ENCODE measurements around the gene NR2C2.
"Not testable (repeated sequence)": the region's sequence is repeated elsewhere in the genome, so short reads cannot be mapped to it uniquely, and the experiment has no call there.

Gene NR2C2

GRCh38 chr3:14947100-14947885, at the start of gene NR2C2:
TSS of gene NR2C2 (plus strand) at chr3:14947583. CDS start at chr3:15003915, 56,332 bp downstream.
- DNase-seq: peak; percentile 51

GRCh38 chr3:14898929-14899328, 48.5 kb upstream of the NR2C2 start:
- DNase-seq: no peak

GRCh38 chr3:14899993-14900618, 47.3 kb upstream of the NR2C2 start:
- DNase-seq: no peak

- DNase-seq: no peak
Observed at GRCh38 chr3:14900881-14901873, 46.2 kb upstream of the NR2C2 start.

DNA sequence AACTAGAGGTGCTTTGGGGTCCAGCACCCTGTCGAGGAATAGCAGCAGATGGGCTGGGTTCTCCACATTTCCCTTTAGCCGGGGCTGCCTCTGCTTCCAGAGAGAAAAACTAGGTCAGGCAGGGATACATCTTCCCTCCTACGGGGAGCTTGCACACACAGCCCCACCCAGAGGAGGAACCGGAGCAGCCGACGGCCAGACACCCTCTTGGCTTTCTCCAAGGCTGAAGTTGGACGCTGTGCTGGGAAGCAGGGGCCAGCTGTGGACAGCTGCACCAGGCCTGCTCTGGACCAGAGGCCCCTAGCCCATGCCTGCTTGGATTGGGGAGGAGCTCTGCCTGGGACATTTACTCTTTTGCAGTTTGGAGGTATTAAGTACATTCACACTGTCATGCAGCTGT, 44.7 kb upstream of the NR2C2 start:
- no peak for DNase-seq

DNA sequence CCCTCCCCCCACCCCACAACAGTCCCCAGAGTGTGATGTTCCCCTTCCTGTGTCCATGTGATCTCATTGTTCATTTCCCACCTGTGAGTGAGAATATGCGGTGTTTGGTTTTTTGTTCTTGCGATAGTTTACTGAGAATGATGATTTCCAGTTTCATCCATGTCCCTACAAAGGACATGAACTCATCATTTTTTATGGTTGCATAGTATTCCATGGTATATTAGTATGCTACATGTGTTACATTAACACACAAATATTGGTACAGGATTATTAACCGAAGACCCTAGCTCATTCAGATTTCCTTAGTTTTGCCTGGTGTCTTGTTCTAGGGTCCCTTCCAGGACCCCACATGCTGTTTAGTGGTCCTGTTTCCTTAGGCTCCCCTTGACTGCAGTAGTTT, 43.9 kb upstream of the NR2C2 start:
- DNase-seq: not testable (repeated sequence)

GRCh38 chr3:14905055-14905657, 42.2 kb upstream of the NR2C2 start:
- DNase-seq: no peak

DNA sequence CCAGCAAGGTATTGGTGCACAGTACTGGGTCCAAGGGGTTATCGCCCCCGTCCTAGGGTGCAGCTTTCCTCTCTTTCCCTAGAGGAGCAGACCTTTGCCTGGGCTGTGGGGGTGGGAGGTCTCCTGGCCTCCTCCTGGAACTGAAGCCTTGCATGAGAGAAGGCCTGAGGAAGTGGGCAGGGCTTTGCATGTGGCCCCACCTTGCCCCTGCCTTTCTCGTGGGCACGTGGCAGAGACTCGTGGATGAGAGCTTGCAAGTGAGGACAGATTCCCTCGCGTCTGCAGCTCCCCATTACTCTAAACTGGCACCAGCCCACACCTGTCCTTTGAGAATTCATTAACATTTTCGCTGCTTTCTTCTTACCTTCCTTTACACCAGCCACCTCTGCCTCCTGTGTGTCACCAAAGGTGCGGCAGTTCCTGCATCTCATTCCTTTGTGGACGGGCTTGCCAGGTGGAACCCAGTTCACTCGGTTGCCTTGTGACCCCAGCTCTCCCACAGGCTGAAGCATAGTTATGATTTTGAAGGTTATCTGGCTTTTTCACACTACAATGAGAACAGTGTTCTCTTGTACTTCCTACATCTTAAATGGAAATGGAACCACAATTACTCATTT, 40.9 kb upstream of the NR2C2 start:
- no peak for DNase-seq

GRCh38 chr3:14907043-14907966, 40.1 kb upstream of the NR2C2 start:
- DNase-seq: no peak

DNA sequence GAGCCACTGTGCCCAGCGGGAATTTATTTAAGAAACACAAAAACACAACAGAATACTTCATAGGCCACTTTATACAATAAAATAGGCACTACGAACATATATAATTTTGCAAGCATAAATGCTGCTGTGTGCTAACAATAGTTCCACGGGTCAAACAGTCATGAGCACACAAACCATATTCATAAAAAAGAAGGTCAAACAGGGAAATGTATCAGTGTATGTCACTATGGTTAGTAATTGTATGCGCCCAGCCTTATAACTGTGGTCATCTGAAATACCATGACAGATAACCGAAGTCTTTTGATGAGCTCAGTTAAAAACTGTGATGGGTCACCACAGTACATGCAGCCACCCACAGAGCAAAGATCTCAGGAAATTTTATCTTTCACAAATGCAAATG, 38.1 kb upstream of the NR2C2 start:
- no peak for DNase-seq

DNA sequence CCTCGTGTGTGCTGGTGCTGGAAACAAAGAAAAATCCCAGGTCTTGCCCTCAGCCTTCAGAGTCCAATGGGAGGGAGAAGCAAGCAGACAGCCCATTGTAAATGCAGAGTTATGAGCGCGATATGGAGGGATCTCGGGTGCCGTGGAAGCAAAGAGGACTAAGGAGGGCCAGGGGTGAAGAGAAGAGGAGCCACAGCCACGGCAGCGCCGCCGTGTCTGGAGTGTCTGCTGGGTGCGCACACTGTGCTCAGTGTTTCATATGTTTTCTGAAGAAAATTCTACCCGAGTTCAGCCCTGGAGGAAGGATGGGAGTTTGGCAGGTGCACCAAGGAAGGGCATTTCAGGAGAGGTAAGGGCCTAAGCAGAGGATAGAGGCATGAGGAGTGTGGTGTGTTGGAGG, 35.7 kb upstream of the NR2C2 start:
- no peak for DNase-seq

- DNase-seq: no peak
Observed at GRCh38 chr3:14913071-14913925, 34.1 kb upstream of the NR2C2 start.

GRCh38 chr3:14913926-14914778, 33.2 kb upstream of the NR2C2 start:
- no peak for DNase-seq

DNA sequence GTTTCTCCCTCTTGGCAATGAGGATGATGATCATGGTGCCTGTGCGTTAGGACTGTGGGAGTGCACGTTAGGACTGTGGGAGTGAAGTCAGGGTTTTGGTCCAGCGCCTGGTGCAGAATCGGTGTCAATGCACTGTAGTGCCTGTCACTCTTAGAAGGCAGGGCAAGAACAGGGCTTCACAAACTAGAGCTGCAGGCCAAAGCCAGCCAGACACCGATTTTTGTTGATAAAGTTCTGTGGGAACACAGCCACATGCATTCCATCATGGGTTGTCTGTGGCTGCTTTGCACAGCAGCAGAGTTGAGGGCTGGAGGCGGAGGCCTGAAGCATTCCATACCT, 32.6 kb upstream of the NR2C2 start:
- no peak for DNase-seq

DNA sequence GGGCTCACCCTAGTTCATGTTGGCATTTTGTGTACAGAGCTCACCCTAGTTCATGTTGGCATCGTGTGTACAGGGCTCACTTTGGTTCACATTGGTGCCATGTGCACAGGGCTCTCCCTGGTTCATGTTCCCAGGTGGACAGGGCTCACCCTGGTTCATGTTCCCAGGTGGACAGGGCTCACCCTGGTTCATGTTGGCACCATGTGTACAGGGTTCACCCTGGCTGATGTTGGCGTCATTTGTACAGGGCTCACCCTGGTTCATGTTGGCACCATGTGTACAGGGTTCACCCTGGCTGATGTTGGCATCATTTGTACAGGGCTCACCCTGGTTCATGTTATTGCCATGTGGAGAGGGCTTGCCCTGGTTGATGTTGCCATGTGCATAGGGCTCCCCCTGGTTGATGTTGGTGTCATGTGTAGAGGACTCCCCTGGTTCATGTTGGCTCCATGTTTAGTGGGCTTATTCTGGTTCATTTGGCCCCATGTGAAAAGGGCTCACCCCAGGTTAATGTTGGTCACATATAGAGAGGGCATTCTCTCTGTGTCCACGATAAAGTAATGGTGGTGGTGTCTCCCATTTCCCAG, 31.7 kb upstream of the NR2C2 start:
- DNase-seq: no peak

- no peak for DNase-seq
Observed at GRCh38 chr3:14918356-14918860, 29.0 kb upstream of the NR2C2 start.

DNA sequence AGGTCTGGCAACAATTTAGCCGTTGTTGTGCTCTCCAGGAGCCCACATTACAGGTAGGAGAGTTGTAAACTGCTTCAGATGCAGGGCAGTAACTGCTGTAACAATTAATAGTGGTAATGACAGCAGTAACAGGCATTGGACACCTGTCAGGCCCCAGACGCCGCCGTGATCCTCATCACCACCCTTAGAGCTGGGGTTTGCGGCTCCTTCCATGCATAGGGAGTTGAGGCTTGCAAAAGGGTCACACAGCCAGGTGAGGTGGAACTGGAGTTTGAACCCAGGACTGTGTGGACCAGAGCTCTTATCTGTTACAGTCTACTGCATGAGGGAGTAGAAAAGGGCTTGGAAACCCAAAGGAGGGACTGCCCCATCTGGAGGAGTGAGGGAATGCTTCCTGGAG, 26.8 kb upstream of the NR2C2 start:
- DNase-seq: no peak

DNA sequence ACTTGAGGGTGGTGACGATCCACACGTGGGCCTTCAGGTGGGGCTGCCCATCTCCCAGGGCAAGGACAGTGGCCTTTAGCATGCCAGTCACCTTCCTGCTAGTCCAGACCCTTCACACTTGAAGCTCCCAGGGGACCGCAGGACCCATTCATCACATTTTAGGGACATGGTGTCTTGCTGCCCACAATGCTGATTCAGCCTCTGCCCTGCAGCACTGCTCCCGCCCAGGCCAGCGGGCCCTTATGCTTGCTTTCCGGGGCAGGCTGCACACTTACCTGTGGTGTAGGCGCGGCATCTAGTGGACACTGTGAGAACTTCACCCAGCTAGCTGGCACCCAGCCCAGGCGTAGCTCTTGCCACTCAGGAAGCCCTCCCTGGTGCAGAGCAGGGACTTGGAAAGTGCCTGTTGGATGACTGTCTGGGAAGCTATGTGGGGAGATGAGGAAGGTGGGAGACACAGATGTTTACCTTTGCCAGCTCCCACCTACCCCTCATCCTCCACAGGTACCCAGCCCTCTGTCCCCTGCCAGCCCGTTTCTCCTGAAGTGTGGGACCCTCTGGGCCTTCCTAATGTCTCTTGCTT, 26.3 kb upstream of the NR2C2 start:
- peak; percentile 76 for DNase-seq

All from NCI-H2227 treated with DMSO at 0.1 percent for 48 hours (cell line).